Activated naive CD8-positive, alpha-beta T cell treated with anti-CD3 and anti-CD28 coated beads, Interleukin-2, amount 50 U/mL, for 16 hours (primary cell): ENCODE data around the gene MGST1.

ENCODE experiments used
- DNase-seq: peaks from one replicate; pipeline ENCODE4 v3.0.0-alpha.2; 2020; ENCODE audit warnings: low read depth, low spot score

Gene MGST1

GRCh38 chr12:16347391-16348298, at the start of gene MGST1:
MGST1 (plus strand) TSS chr12:16347645; CDS start chr12:16354253, 6,608 bp downstream.
- DNase-seq, result no peak

- DNase-seq, result no peak
Observed at GRCh38 chr12:16299403-16299802, 48.0 kb upstream of the MGST1 start.

- no peak for DNase-seq
Observed at GRCh38 chr12:16300122-16300521, 47.3 kb upstream of the MGST1 start.

- DNase-seq, result no peak
Observed at GRCh38 chr12:16300736-16301135, 46.7 kb upstream of the MGST1 start.

- DNase-seq, result no peak
Observed at GRCh38 chr12:16303939-16304338, 43.5 kb upstream of the MGST1 start.

- no peak for DNase-seq
Observed at GRCh38 chr12:16307856-16308475, 39.5 kb upstream of the MGST1 start.

- DNase-seq, result no peak
Observed at GRCh38 chr12:16310934-16311333, 36.5 kb upstream of the MGST1 start.

GRCh38 chr12:16323010-16323409, 24.4 kb upstream of the MGST1 start:
- DNase-seq, result no peak

- DNase-seq, result no peak
Observed at GRCh38 chr12:16323638-16324037, 23.8 kb upstream of the MGST1 start.

GRCh38 chr12:16324272-16324671, 23.2 kb upstream of the MGST1 start:
- no peak for DNase-seq

- no peak for DNase-seq
Observed at GRCh38 chr12:16324772-16325171, 22.7 kb upstream of the MGST1 start.

GRCh38 chr12:16325426-16325825, 22.0 kb upstream of the MGST1 start:
- DNase-seq, result no peak

- DNase-seq, result no peak
Observed at GRCh38 chr12:16327963-16328362, 19.5 kb upstream of the MGST1 start.

GRCh38 chr12:16329594-16329993, 17.9 kb upstream of the MGST1 start:
- DNase-seq, result no peak

- DNase-seq, result no peak
Observed at GRCh38 chr12:16330560-16330959, 16.9 kb upstream of the MGST1 start.

GRCh38 chr12:16331998-16332397, 15.4 kb upstream of the MGST1 start:
- no peak for DNase-seq

- no peak for DNase-seq
Observed at GRCh38 chr12:16335838-16336237, 11.6 kb upstream of the MGST1 start.

- DNase-seq, result no peak
Observed at GRCh38 chr12:16344269-16344668, 3.2 kb upstream of the MGST1 start.

- DNase-seq, result no peak
Observed at GRCh38 chr12:16345105-16345504, 2.3 kb upstream of the MGST1 start.

- no peak for DNase-seq
Observed at GRCh38 chr12:16346958-16347357, 487 bp upstream of the MGST1 start.

- no peak for DNase-seq
Observed at GRCh38 chr12:16348435-16349130, 1.1 kb downstream of the MGST1 start.

- no peak for DNase-seq
Observed at GRCh38 chr12:16349131-16349460, 1.7 kb downstream of the MGST1 start.

GRCh38 chr12:16350682-16351081, 3.2 kb downstream of the MGST1 start:
- DNase-seq, result no peak
